GM12891 (cell line): ENCODE results near the gene IL36A.

Source experiments
- POLR2A ChIP-seq: IDR thresholded peaks from 2 replicates; pipeline ENCODE4 v1.6.1; 2011; ENCODE audit warnings: low read depth, low read length, control low read depth
- POLR2AphosphoS5 ChIP-seq: IDR thresholded peaks from 2 replicates; pipeline ENCODE4 v1.6.1; 2011; ENCODE audit warnings: low read depth, low read length, control low read depth
- TAF1 ChIP-seq: IDR thresholded peaks from 2 replicates; pipeline ENCODE4 v1.6.1; 2011; ENCODE audit warnings: low read depth, low read length, control low read depth

DNA sequence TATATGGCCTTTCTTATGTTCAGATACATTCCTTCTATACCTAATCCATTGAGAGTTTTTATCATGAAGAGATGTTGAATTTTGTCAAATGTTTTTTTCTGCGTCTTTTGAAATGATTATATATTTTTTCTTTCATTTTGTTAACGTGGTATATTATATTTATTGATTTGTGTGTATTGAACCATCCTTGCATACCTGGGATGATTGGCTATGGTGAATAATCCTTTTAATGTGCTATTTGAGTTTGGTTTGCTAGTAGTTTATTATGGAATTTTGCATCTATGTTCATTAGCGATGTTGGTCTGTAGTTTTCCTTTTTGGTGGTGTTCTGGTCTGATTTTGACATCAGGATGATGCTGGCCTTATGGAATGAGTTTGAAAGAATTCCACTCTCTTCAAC is 15.6 kb upstream of the IL36A start:
- TF ChIP-seq POLR2AphosphoS5 = no peak
- TF ChIP-seq POLR2A = no peak
- TF ChIP-seq TAF1 = no peak
